Measurements from ENCODE around the gene MRPL20. TPM values are rescaled to one million over a fixed set of nuclear protein-coding genes. Genes with fewer than 3 reads are reported as not detected.
"Not testable (repeated sequence)": the region's sequence is repeated elsewhere in the genome, so short reads cannot be mapped to it uniquely, and the experiment has no call there.

The MRPL20 gene
- total RNA-seq, 4 donors from 2014 or later: 58.2 to 94.1 (median 78.2) TPM

DNA sequence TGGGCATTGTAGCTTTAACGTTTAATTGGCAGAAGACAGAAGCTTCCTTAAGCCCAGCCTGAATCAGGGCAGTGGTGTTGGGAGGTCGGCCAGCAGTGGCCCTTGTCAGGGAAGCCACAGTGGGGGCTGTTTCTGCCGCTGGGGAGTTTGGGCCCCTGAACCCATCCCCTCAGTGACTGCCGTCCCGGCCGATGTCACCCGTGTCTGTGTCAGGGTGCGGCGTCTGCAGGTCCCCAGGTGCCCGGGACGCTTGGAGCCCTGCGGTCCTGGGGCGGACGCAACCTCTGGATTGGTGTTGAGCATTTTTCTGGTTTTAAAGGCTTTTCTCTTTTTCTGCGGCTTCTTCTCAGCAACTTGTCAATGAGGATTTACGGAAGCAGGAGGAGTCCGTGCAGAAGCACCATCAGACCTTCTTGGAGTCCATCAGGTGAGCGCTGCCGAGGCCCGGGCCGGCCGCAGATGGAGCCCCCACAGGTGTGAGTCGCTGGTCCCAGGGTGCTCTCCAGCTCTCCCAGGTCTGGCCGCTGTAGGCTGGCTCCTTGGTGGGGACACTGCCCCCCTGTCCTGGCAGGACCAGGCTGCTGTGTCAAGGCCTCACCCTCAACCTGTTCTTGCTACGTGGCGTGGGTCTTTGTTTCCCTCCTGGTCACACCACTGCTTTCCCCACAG lies 44.7 kb upstream of the MRPL20 start:
- H3K27me3 ChIP-seq: no peaks in the 10 kb centered on the region
- no peak overlapping the region for H3K4me3 ChIP-seq
- no peaks in the 10 kb centered on the region for H3K9me3 ChIP-seq
- H3K27ac ChIP-seq: no peak overlapping the region
- no peak for TF ChIP-seq POLR2A (IDR thresholded peaks at IDR 0.05)
- TF ChIP-seq, protein P1, sequence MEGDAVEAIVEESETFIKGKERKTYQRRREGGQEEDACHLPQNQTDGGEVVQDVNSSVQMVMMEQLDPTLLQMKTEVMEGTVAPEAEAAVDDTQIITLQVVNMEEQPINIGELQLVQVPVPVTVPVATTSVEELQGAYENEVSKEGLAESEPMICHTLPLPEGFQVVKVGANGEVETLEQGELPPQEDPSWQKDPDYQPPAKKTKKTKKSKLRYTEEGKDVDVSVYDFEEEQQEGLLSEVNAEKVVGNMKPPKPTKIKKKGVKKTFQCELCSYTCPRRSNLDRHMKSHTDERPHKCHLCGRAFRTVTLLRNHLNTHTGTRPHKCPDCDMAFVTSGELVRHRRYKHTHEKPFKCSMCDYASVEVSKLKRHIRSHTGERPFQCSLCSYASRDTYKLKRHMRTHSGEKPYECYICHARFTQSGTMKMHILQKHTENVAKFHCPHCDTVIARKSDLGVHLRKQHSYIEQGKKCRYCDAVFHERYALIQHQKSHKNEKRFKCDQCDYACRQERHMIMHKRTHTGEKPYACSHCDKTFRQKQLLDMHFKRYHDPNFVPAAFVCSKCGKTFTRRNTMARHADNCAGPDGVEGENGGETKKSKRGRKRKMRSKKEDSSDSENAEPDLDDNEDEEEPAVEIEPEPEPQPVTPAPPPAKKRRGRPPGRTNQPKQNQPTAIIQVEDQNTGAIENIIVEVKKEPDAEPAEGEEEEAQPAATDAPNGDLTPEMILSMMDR (IDR thresholded peaks at IDR 0.05): no peak
- no peaks in the 10 kb centered on the region for H3K36me3 ChIP-seq
- no peak for DNase-seq
- H3K4me1 ChIP-seq: no peaks in the 10 kb centered on the region

DNA sequence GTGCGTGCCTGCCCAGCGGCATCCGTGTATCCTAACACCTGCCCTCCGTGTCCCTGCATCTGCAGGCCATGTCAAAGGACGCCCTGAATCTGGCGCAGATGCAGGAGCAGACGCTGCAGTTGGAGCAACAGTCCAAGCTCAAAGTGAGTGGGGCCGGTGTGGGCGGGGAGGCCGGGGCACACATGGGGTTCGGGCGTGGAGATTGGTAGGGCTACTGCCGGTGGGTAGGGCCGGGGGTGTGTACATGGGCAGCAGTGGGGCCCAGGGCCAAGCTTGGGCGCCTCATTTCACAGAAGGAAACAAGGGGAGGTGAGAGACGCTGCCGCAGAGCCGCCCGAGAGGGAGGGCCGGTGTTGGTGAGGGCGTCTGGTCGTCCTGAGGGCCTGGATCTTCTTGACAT lies 43.5 kb upstream of the MRPL20 start:
- DNase-seq, H3K9me3 ChIP-seq, H3K27me3 ChIP-seq, H3K4me1 ChIP-seq, H3K36me3 ChIP-seq, H3K27ac ChIP-seq, H3K4me3 ChIP-seq: not testable (repeated sequence)

DNA sequence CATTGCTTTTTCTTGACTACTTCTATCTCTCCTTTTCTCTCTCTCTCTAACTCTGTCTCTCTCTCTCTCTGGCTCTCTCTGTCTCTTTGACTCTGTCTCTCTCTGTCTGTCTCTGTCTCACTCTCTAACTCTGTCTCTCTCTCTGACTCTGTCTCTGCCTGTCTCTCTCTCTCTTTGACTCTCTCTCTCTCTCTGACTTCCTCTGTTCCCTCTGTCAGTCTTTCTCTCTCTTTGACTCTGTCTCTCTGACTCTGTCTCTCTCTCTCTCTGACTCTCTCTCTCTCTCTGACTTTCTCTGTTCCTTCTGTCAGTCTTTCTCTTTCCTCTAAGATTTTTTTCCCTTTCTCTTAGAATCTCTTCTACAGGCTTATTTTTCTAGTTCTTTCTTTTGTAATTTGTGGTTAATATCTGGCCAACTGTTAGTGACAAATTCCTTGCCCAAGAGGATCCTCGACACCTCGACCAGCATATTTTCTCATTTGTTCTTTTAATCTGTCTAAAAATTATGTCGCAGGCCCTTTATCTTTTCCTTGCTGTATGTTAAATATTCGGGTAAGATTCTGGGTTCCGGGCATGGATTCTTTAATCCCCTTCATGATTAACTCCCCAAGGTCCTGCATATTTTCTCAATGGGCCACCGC lies 42.1 kb upstream of the MRPL20 start, which contains the start of gene ATAD3C:
Gene ATAD3C (plus strand): TSS at position 591 of the 641 bp plus-strand sequence. CDS start 995 bp downstream, outside the sequence.
- Histone ChIP-seq H3K9me3 (no peaks in the 10 kb centered on the region), H3K4me1 (no peaks in the 10 kb centered on the region), H3K27me3 (no peaks in the 10 kb centered on the region), H3K27ac (no peak within 1 kb of the TSS), H3K4me3 (no peak within 1 kb of the TSS), H3K36me3 (no peaks in the 10 kb centered on the region)
- no peak for DNase-seq
- TF ChIP-seq, protein P1 (IDR thresholded peaks at IDR 0.05): no peak
- no peak for TF ChIP-seq POLR2A (IDR thresholded peaks at IDR 0.05)

DNA sequence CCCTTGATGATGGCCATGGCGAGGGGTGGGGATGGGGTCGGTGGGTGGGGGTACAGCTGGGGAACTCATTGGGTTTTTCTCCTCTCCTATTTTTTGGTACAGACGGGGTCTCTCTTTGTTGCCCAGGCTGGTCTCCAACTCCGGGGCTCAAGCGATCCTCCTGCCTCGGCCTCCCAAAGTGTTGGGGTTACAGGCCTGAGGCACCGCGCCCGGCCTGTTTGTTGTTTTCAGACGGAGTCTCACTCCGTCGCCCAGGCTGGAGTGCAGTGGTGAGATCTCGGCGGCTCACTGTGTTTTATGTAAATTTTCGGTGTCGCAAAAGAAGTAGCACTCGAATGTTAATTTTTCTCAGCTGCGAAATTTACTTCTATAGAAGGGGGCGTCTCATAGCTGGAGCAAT lies 39.5 kb upstream of the MRPL20 start:
- not testable (repeated sequence) for DNase-seq, H3K4me3 ChIP-seq, H3K4me1 ChIP-seq, H3K27ac ChIP-seq, H3K9me3 ChIP-seq, H3K36me3 ChIP-seq, H3K27me3 ChIP-seq

DNA sequence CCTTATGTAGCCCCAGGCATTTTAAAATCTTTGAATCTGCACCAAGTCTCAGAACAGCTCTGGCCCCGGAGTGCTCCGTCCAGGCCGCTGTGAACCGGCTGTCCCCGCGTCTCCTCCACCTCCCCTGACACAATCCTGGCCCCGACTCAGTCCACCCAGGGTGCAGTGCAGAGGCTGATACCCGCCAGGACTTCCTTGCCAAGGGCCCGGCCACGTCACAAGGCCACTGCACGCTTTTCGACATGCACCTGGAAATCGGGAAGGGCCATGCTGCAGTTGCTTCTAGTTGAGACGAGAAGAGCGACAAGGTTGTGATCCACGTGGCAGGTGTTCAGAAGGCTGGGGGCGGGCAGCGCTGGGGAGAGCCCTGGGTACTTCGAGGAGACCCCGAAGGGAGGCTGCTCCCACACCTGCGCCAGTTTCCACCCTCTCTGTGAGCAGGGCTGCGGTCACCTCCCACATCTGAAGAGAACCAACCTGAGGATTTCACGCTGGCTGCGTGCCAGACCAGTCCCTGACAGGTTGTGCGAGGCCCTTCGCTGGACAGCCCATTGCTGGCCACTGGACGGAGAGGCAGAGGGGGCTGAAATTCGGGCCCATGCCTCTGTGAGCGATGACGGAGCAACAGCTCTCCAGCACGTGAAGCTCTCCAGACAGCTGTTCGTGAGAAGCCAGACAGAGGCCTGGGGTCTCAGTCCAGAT lies 35.1 kb upstream of the MRPL20 start:
- H3K4me3 ChIP-seq: no peak overlapping the region
- H3K27me3 ChIP-seq: no peaks in the 10 kb centered on the region
- H3K27ac ChIP-seq: no peak overlapping the region
- no peak for DNase-seq
- peaks cover 0 to 22% (median 0%) of the 10 kb centered on the region in 4 donors for H3K4me1 ChIP-seq
- H3K9me3 ChIP-seq: no peaks in the 10 kb centered on the region
- TF ChIP-seq, protein P1 (IDR thresholded peaks at IDR 0.05): no peak
- no peak for TF ChIP-seq POLR2A (IDR thresholded peaks at IDR 0.05)
- H3K36me3 ChIP-seq: no peaks in the 10 kb centered on the region

DNA sequence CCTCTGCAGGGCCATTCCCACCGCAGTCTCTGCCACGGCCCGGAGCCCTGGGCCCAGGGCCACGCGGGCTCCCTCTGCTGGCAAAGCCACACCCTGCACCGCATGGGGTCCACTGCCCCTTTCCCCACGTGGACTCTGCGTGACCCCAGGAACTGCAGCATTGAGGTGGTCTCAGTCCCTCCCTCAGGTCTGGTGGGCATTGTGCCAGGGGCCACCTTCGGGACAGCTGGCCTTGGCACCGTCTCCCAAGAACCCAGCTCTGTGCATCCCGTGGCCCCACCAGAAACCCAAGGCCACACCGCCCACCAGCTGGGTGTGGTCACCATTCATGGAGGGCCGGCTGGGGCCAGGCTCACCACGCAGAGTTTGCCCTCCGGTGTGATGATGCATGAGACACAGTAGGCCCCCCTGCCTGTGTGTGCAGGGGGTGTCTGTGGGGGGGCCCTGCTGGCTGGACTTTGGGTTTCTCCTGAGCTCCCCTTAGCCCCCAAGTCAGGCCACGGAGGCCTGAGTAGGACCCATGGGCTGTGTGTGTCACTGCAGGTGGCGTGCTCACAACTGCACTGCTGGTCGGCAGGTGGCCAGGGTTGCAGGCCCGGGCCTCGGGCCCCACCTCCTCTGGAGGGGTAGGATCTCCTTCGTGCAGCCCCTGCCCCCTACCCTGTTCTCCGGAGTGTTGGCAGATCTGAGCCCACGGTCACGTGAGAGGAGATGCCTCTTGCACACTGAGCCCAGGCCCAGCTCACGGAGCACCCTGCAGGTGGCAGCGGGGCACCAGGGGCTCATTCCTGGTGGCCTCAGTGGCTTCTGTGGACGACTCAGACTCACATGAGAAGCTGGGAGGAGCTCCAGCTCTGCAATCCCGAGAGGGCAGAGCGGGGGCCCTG lies 34.2 kb upstream of the MRPL20 start:
- DNase-seq: peak; percentile 32 to 72 (median 70)
- H3K27me3 ChIP-seq: no peaks in the 10 kb centered on the region
- TF ChIP-seq, protein P1 (IDR thresholded peaks at IDR 0.05): peak; percentile 73 to 90 (median 84)
- no peak for TF ChIP-seq POLR2A (IDR thresholded peaks at IDR 0.05)
- H3K36me3 ChIP-seq: no peaks in the 10 kb centered on the region
- no peak overlapping the region for H3K4me3 ChIP-seq
- H3K4me1 ChIP-seq: peaks cover 0 to 30% (median 3%) of the 10 kb centered on the region in 4 donors
- no peak overlapping the region for H3K27ac ChIP-seq
- H3K9me3 ChIP-seq: no peaks in the 10 kb centered on the region

All from Peyer's patch (tissue), 4 donors.